Measurements from ENCODE around the gene ZNF362.

DNA sequence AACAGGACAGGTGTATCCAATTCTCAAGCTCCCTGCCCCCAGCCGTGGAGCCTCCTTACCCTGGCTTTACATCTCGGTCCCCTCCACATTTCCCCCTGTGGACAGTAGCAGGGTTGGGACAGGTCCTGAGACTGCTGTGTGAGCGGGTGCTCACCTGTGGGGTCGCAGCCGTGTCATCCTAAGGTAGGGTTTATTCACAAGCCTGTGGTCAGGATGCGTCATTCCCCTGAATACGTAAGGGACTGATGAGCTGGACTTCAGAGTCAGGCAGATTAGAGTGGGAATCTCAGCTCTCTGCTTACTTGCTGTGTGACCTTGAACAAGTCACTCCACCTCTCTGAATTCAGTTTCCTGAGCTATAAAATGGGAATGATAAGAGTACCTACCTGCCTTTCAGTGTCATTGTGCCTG lies 17.7 kb downstream of the ZNF362 start:
- TF ChIP-seq POLR2A (IDR thresholded peaks at IDR 0.05; ENCODE audit: low read depth, low read length), result no peak
- TF ChIP-seq POLR2AphosphoS5 (IDR thresholded peaks at IDR 0.05; ENCODE audit: low read depth, low read length), result no peak
- TF ChIP-seq POU2F2 (IDR thresholded peaks at IDR 0.05; ENCODE audit: low read depth, low read length), result no peak
